Islet of Langerhans (tissue), 1 donor: ENCODE measurements around the gene OGA.

Experiments
- FAIRE-seq: peaks from one replicate; lab custom pipeline; 2011; peaks lifted over from hg19 to GRCh38; lab: Jason Lieb, UNC

Gene OGA

DNA sequence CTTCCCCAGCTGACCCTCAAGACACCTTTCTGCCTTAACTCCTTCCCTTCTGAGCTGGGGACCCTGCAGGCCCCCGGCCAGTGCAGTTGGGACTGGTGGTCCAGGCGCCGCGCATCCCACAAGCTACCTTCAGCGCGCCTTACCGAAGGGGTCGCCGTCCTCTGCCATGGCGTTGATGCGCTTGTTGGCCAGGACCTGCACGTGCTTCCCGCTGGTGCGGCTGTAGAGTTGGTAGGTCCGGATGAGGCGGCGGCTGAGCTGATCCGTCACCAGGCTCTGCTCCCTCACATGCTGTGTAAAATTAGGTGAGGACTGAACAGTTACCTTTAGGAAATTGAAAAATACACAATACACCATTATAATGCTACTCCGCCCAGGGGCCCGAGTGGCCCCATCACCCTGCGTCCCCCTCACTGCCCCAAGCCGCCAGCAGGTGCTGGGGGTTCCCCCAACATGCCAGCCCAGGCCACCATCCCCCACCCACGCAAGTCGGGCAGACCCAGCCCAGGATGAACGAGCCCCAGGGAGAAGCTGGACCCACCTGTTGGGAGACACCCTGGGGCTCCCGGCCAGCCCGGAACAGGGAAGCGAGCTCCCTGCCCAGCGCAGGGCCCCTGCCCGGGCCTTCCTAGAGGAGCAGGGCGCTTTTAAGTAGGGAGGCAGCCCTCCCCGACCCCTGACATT, 43.5 kb downstream of the OGA start:
- FAIRE-seq = no peak

DNA sequence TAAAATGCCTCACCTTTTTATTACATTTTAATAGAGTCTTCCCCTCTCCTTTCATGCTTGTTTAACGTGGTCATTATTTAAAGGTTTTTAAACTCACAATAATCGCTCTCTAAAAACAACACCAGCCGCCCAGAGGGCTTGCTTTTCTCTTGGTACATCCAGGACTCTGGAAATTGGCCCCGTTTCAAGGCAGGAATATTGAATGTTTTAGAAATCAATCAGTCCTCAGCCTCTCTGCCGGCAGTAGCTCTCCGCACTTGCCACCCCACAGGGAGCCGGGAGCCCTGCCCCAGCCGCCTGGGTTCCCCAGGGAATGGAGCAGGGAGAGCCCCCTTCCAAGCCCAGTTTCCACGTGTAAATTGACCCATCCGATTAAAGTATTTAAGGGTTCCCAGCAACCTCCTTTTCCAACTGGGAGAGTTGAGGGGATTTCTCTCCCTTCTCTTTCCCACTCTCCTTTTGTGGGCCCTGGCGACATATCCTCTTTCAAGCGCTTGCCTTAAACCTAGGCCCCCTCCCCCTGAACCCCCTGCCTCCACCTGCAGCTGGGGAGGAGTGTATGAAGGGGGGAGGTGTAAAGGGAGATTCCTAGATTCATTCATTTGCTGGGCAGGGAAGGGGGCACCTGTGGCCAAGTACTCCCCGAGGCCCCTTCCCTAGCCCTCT, 44.2 kb downstream of the OGA start:
- no peak for FAIRE-seq

DNA sequence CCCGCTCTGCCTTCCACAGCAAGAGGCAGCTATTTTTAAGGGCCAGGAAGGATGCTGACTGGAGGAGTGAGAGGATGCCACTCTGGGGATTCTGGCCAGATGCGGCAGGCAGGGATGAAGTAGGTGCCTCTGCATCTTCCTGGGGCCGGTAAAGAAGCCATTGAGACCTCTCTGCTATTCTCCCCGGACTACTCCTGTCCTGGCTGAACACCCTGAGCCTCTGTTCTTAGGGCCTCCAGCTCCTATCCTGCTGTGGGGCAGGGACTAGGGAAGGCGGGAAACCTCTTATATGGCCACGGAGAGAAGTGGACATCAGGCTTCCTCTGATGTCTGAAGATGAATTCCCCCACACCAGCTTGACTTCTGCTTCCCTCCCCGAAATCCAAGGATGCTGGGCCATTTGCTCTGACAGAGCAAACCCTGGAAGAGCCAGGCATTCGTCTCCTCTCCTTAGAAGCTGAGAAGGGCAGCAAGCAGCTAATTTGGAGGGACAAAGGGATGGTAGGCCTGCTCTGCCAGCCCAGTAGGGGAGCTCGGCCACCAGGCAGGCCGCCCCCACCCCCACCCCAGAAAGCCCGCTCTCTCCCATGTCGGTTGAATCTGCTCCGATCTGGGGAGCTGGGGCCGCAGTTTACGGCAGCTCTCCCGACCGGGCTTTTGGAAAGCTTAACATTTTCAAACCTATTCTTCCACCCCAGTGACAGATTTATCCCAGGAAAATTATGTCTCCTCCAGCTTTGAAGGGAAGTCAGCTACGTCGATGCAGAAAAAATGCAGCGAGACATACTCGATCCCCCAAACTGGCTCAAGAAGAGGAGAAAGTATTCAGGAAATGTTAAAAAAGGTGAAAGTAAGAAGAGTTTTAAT, 45.1 kb downstream of the OGA start:
- FAIRE-seq = no peak

DNA sequence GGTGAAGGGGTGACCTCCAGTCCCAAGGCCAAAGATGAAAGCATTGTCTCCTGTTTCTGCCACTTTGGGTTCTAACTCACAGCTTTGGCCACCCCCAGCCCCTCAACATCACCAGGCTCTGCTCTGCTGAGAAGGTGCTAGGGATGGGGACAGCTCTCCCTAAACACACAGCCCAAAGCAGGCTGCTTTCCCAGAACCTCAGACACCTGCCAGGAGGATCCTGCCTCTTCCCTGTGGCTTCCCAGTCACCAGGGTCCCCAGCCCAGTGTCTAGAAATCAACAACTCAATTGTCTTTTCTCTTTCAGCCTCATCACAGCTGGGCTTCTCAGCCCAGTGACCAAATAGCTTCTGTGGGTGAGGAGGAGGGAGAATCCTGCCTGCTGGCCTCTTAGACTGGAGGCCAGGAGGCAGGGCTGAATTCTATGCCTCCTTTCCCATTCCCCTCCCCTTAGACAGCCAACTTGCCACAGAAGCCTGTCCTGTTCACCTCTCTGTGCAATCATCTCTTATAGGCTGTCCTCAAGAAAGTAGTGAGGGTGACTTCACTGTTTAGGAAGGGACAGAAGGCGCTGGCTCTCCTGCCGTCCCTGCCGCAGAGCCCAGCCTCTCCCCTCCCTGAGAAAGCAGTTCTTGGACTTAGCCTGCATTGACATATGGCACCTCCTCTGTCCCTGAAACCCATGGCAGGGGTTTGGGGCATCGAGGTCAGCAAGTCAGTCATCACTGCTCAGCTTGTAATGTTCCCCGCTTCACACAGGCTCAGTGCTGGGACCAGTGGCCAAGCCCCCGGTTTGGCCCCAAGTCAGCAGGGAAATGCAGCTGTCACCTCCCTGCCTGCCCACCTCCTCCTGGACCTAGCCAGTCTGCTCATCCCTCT, 46.0 kb downstream of the OGA start:
- FAIRE-seq = no peak

DNA sequence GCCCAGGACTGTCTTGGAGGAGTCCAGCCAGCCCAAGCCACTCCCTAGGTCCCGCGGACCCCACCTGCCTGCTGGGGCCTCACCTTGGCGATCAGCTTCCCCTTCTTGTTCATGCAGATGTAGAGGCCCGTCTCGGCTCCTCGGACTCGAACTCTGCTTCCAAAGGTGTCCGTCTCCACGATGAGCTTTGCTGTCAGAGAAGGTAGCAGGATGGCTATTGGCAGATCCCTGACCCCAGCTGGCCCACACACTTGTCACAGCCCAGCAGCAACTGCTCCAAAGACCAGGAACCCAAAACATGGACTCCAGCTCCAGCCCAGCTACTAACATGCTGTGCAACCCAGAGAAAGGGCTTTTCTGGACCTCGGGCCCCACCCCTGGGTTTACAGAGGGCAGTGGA, 46.9 kb downstream of the OGA start:
- FAIRE-seq = no peak

- no peak for FAIRE-seq
Measured at GRCh38 chr10:101770331-101771215, 47.7 kb downstream of the OGA start.

DNA sequence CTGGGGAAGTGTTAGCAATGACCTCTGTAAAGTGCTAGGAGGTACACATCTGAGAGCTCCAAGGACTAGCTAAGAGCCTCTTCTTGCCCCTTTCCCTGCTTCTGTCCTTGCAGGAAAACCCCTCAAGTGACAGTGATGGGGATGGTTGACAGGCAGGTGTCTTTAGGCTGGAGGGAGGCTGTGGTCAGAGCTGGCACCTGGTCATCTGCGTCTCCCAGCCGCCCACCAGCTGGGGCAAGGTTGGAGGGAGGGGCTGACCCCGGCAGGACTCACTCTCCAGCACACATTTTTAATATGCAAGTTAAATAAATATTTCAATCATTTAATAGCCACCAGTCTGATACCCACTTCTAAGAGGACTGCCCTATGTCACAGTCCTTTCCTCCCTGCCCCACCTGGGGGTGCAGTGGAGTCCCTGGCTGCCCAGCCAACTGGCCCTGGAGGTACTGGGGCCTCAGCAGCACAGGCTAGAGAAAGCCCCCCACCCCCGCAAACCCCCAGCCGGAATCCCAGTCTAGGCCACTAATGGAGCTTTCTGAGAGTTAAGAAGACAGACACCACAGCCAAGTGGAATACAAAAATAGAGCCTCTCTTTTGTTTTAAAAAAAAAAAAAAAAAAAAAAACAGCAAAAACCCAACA, 48.6 kb downstream of the OGA start:
- FAIRE-seq = no peak

DNA sequence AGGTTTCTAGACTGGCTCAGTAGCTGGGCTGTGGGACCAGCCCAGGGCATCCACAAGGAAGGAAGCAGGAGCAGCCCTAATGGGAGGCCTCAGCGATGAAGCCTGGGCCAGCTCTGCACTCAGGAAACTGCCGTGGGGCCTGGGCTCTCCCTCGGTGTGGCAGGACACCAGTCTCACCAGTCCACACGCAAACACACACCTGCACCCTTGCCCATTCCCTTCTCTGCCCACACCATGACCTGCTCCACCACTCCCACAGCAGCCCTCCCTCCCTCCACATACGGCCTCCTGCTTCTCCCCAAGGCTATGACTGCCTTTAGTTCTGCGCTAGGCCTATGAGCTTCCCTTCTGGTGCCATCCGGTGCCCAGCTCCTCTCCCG, 49.5 kb downstream of the OGA start:
- no peak for FAIRE-seq

DNA sequence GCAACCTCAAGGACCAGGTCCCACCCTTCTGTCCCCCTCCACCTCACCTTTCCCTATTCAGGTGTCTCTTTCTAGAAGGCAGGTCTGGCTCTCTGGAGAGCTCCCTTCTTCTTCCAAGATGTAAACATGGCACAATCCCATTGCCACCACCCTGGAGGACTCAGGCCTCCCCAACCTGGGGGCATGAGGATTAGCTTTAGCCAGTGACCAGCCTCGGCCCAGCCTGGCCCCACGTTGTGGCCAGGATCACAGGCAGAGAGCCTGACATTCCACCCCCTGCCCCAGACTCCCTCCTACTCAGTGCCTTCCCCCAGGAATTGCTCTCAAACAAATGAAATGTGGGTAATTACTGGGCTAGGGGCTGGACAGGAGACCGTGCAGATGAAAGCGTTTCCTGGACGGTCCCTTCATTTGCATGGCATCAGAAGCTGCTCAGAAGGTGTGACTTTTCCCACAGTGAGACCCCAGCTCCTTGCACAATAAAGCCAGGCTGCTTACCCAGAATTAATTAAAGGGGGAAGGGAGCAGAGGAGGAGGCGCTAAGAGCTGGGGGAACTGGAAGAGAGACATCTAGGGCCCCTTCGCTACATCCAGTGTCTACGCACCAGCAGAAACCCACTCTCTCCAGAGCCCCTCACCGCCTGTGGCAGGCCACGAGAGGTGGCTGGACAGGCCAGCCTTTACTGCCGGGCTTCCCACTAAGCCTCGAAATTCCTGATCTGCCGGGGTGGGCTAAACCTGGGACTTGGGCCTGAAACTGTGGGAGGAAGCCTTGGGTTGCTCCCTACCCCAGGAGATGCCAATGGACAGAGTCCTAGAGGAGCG, 50.1 kb downstream of the OGA start:
- FAIRE-seq = no peak

DNA sequence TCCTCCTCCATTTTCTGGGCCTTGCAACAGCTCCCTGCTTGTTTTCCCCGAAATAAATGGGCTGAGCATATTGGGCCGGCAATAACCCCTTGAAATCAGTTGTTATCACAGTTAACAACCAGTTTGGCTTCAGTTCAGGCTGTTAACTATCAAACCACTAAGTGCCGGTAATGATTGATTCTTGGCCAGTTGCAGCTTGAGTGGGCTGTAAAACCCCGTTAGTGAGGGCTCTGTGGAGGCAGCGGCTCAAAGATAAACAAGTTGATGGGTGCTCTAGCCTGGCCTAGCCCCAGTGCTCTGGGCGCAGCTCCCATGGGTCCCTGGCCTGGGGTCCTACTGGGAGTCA, 50.7 kb downstream of the OGA start:
- FAIRE-seq = no peak

GRCh38 chr10:101766753-101767599, 51.3 kb downstream of the OGA start:
- FAIRE-seq = no peak

GRCh38 chr10:101766306-101766705, 51.9 kb downstream of the OGA start:
- no peak for FAIRE-seq

DNA sequence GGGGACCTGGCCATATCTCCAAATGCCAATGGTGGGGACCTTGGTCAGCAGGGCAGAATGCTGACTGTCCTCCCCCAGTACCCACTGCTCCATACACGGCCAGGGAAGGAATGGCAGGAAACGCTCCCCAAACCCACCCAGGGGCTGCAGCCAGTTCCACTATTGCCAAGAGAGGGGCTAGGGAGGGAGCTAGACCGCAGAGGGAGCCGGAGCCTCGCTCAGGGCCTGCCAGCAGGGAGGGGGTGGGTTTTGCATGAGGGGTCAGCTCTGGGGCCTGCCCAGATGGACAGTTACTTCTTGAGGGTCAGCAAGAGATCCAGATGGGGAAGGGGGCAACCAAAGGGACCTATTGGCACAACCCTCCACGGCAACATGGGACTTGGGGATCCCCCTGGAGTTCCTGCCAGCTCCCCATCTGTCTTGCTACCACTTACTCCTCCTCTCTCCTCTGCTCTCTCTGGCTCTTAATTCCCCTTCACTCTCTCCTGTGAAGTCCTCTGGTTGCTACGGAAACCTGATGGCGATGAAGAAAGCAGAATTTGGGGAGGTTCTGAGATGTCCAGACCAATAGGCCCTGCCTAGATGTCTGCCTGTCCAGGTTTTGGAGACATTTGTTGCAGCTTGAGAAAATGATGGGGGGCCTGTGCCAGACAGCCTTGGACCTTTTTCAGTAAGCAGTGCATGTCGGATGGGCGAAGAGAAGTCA, 55.0 kb downstream of the OGA start:
- no peak for FAIRE-seq

DNA sequence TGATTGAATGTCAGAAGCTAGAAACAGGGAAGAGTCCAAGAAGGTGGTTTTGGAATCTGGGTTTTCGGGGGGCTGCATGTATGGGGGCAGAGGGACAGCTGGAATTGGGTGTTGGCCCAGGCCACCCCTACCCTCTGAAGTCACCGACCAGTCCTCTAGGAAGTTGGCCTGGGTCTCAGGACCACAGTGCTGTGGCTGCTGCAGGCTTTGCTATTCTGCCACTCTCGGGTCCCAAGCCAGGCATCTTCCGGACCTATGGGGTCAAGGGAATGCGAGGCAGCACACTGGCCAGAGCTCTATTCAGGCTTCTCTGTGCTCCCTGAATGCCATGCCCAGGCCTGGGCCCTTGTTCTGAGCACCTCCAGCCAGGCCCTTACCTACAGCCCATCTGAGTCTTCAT, 55.5 kb downstream of the OGA start:
- FAIRE-seq = no peak

DNA sequence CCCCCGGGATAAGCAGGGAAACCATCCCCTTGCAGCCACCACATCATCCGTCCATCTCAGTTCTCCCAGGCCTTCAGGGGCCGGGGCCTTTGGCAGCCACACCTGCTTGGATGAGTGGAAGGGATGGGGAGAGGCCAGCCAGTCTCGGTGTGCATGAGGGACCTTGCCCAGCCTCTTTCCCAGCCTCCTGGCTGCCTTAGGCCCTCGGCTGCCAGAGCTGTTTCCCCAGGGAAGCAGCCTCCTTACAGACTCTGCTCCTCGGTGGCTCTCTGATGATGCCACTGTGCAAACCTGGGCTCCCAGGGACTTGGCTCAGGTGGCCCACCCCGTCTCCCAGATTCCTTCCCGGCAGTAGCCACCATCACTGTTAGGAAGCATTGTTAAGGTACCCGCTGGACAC, 57.0 kb downstream of the OGA start:
- FAIRE-seq = no peak

DNA sequence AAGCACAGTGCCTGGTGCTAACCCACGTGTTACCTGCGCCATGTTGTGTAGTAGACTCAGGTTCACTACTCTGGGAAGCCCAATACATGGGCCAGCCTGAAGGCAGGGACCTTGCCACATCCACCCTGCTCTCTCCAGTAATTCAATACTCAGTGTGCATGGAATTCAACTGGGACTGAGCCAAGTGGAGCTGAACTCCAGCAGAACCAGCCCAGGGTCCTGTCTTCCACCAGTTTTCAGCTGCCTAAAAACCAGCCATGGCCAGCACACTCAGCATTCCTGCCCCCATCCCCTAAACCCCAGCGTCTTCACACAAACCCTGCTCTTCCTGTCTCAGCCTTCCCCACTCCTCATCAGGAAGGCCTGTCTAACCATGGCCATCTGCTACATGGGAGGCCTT, 57.7 kb downstream of the OGA start:
- FAIRE-seq = no peak

DNA sequence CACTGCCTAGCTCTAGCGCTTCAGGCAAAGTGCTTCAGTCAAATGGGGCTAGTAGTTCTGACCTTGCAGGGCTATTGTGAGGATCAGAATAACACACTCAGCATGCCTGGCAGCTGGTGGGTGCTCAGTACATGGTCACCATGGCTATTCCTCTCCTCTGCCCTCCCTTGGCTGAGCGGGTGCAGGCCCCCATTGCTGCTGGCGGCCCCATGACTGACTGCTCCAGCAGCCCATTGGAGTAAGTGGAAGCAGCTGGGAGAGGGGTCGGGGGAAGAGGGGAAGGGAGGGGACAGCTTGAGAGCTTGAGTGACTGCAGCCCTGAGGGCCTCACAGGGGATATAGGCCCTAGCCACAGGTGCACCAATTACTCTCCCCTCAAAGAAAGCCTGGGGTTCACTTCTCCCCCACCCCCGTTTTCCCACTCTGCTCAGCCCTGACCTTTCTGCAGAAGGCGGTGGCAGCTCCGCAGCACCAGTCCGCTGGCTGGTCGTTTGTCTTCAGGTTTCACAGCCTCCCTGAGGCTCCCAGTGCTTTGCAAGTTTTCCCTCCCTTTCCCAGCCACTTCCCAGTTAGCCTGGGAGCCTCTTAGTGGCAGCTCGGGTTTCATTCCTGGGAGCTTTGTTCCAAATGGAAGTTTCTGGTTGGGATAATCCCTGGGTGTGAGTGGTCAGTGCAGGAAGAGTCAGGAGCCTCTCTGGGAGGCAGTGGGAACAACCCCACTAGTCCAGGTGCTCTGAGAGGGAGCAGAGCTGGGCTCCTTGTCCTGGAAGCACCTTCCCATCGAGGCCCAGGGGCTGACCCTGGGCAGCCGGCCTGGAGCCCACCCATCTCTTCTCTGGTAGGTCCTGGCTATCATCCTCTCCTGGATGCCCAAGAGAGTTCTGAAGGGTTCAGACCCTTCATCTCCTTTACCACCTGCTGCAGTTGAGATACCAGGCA, 58.7 kb downstream of the OGA start:
- FAIRE-seq = no peak
